Measurements from ENCODE around the gene FBXL4.

DNA sequence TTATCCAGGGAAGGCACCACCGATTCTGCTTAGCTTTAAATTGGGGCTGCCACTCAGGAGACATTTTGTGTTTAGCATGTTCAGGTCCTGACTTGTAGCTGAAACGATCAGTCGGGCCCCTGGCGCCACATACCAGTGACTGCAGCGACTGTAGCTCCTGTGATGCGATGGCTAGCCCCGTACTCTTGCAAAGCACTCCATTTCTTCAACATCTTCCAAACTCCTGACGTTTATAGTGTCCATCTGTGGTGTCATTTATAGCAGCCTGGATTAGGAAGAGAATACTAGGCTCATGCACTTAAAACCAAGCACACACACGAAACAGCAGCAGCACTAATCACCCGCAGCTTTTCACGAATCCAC, 100.3 kb downstream of the FBXL4 start:
- TF ChIP-seq, protein P1, sequence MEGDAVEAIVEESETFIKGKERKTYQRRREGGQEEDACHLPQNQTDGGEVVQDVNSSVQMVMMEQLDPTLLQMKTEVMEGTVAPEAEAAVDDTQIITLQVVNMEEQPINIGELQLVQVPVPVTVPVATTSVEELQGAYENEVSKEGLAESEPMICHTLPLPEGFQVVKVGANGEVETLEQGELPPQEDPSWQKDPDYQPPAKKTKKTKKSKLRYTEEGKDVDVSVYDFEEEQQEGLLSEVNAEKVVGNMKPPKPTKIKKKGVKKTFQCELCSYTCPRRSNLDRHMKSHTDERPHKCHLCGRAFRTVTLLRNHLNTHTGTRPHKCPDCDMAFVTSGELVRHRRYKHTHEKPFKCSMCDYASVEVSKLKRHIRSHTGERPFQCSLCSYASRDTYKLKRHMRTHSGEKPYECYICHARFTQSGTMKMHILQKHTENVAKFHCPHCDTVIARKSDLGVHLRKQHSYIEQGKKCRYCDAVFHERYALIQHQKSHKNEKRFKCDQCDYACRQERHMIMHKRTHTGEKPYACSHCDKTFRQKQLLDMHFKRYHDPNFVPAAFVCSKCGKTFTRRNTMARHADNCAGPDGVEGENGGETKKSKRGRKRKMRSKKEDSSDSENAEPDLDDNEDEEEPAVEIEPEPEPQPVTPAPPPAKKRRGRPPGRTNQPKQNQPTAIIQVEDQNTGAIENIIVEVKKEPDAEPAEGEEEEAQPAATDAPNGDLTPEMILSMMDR (conservative IDR thresholded peaks at IDR 0.05 in 1 of 2, IDR thresholded peaks at IDR 0.05 in 1 of 2; ENCODE audit: extremely low read depth in 1 of 2, insufficient read depth in 1 of 2, low read depth in 1 of 2, low read length in 2 of 2) = no peak
- peak; percentile 22 for TF ChIP-seq EZH2 (IDR thresholded peaks at IDR 0.05; ENCODE audit: borderline replicate concordance, low read length)

Data from mammary epithelial cell (primary cell).